Mesenchymal stem cell (in vitro differentiated cells and primary cell): Measurements from ENCODE around the gene RBM19.

ENCODE experiments used
- DNase-seq: peaks from one replicate; pipeline ENCODE4 v3.0.0-alpha.2; 2013
- H2AFZ ChIP-seq: one replicate; pipeline ENCODE4 v1.6.1; 2013; ENCODE audit warnings: low read depth, mild to moderate bottlenecking, control low read depth, inconsistent platforms, low read length, moderate library complexity
- H2AK5ac ChIP-seq: 2 replicates; pipeline ENCODE4 v1.6.1; 2013; ENCODE audit warnings: low read length, moderate library complexity, mild to moderate bottlenecking, inconsistent platforms; ENCODE audit not compliant: severe bottlenecking
- H2BK120ac ChIP-seq: one replicate; pipeline ENCODE4 v1.6.1; 2013; ENCODE audit warnings: low read depth, mild to moderate bottlenecking, inconsistent platforms, low read length, moderate library complexity
- H2BK12ac ChIP-seq, 2 experiments: one replicate each; pipeline ENCODE4 v1.6.1; 2013; ENCODE audit warnings: inconsistent platforms in 2 of 2, low read length in 2 of 2, mild to moderate bottlenecking in 2 of 2, moderate library complexity in 2 of 2, control low read depth in 1 of 2
- H2BK15ac ChIP-seq: one replicate; pipeline ENCODE4 v1.6.1; 2013; ENCODE audit warnings: mild to moderate bottlenecking, low read depth, inconsistent platforms; ENCODE audit not compliant: poor library complexity, severe bottlenecking
- H2BK5ac ChIP-seq: 2 replicates; pipeline ENCODE4 v1.6.1; 2013; ENCODE audit warnings: low read depth, mild to moderate bottlenecking, low read length, control low read depth, inconsistent platforms; ENCODE audit not compliant: poor library complexity, severe bottlenecking
- H3K14ac ChIP-seq, 2 experiments: one replicate each; pipeline ENCODE4 v1.6.1; 2013; ENCODE audit warnings: inconsistent platforms in 2 of 2, low read length in 2 of 2, control low read depth in 1 of 2, mild to moderate bottlenecking in 1 of 2, moderate library complexity in 1 of 2
- H3K18ac ChIP-seq, 2 experiments: one replicate each; pipeline ENCODE4 v1.6.1; 2013; ENCODE audit warnings: inconsistent platforms in 2 of 2, low read length in 2 of 2, control low read depth in 1 of 2, low read depth in 1 of 2, mild to moderate bottlenecking in 1 of 2
- H3K23ac ChIP-seq, 2 experiments: one replicate each; pipeline ENCODE4 v1.6.1; 2013; ENCODE audit warnings: inconsistent platforms in 2 of 2, low read length in 2 of 2, mild to moderate bottlenecking in 2 of 2, moderate library complexity in 2 of 2, control low read depth in 1 of 2
- H3K27ac ChIP-seq: 2 replicates; pipeline ENCODE4 v1.5.1; 2013; ENCODE audit warnings: mild to moderate bottlenecking, moderate library complexity, low read length, control low read depth, inconsistent platforms; ENCODE audit not compliant: poor library complexity, severe bottlenecking
- H3K27me3 ChIP-seq, 2 experiments: 2 replicates each; pipeline versions ENCODE4 v1.6.1 to v1.7.0; 2013; ENCODE audit warnings: low read length in 2 of 2, mild to moderate bottlenecking in 2 of 2, moderate library complexity in 2 of 2, control low read depth in 1 of 2, inconsistent platforms in 1 of 2; ENCODE audit not compliant: control insufficient read depth in 1 of 2, insufficient read depth in 1 of 2
- H3K36me3 ChIP-seq, 2 experiments: 2 replicates each; pipeline versions ENCODE4 v1.6.1 to v1.7.0; 2013; ENCODE audit warnings: low read length in 2 of 2, control low read depth in 1 of 2, inconsistent platforms in 1 of 2, low read depth in 1 of 2, mild to moderate bottlenecking in 1 of 2; ENCODE audit not compliant: insufficient read depth in 2 of 2, control insufficient read depth in 1 of 2
- H3K4ac ChIP-seq, 2 experiments: one replicate each; pipeline ENCODE4 v1.6.1; 2013; ENCODE audit warnings: inconsistent platforms in 2 of 2, low read length in 2 of 2, mild to moderate bottlenecking in 2 of 2, moderate library complexity in 2 of 2, control low read depth in 1 of 2, low read depth in 1 of 2
- H3K4me1 ChIP-seq: 2 replicates; pipeline ENCODE4 v1.6.1; 2013; ENCODE audit warnings: low read depth, low read length, control low read depth; ENCODE audit not compliant: control insufficient read depth, insufficient read depth
- H3K4me2 ChIP-seq: 2 replicates; pipeline ENCODE4 v1.6.1; 2013; ENCODE audit warnings: low read length, mild to moderate bottlenecking, inconsistent platforms; ENCODE audit not compliant: poor library complexity, severe bottlenecking
- H3K4me3 ChIP-seq, 2 experiments: 2 replicates each; pipeline versions ENCODE4 v1.5.1 to v1.7.0; 2013; ENCODE audit warnings: low read length in 2 of 2, mild to moderate bottlenecking in 2 of 2, control low read depth in 1 of 2, low read depth in 1 of 2; ENCODE audit not compliant: insufficient read depth in 1 of 2
- H3K79me1 ChIP-seq: replicated peaks from 2 replicates; pipeline ENCODE4 v1.6.1; 2013; ENCODE audit warnings: mild to moderate bottlenecking, control low read depth, low read length, inconsistent platforms; ENCODE audit not compliant: poor library complexity, severe bottlenecking
- H3K9ac ChIP-seq: 2 replicates; pipeline ENCODE4 v1.7.0; 2013; ENCODE audit warnings: mild to moderate bottlenecking, low read length, moderate library complexity
- H3K9me3 ChIP-seq: 2 replicates; pipeline ENCODE4 v1.7.0; 2013; ENCODE audit warnings: mild to moderate bottlenecking, low read length; ENCODE audit not compliant: control insufficient read depth
- H4K8ac ChIP-seq: one replicate; pipeline ENCODE4 v1.6.1; 2013; ENCODE audit warnings: inconsistent platforms, mild to moderate bottlenecking, low read length, moderate library complexity
- H4K91ac ChIP-seq: one replicate; pipeline ENCODE4 v1.6.1; 2013; ENCODE audit warnings: mild to moderate bottlenecking, low read length, inconsistent platforms
- WGBS: methylation state at CpG from one replicate; pipeline ENCODE4 v1.1.7; 2013; ENCODE audit warnings: mixed read lengths; 5-methylcytosine and 5-hydroxymethylcytosine counted together

RBM19 gene

GRCh38 chr12:113852264-113852663 is 113.9 kb downstream of the RBM19 start:
- Histone ChIP-seq H4K91ac (peak overlapping the region; percentile 2), H3K4me3 (no peak overlapping the region), H2AFZ (no peak overlapping the region), H3K4ac (no peak overlapping the region), H3K14ac (peak overlapping the region in 1 of 2 experiments; percentile 38), H2BK15ac (no peak overlapping the region), H3K79me1 (no peaks in the 10 kb centered on the region), H3K9ac (no peak overlapping the region), H3K36me3 (peaks cover 18 to 54% of the 10 kb centered on the region in 2 experiments), H4K8ac (no peak overlapping the region), H2BK12ac (no peak overlapping the region), H3K27me3 (no peaks in the 10 kb centered on the region), H3K4me2 (no peak overlapping the region), H2BK5ac (no peak overlapping the region), H3K23ac (no peak overlapping the region), H2AK5ac (no peak overlapping the region), H2BK120ac (no peak overlapping the region), H3K4me1 (peaks cover 9% of the 10 kb centered on the region), H3K9me3 (no peaks in the 10 kb centered on the region), H3K18ac (no peak overlapping the region), H3K27ac (no peak overlapping the region)
- DNase-seq, result no peak
- 93% methylated on average over 5 of the region's 5 CpGs for WGBS

- no peak overlapping the region for H3K4ac ChIP-seq
- 93% methylated on average over 8 of the region's 8 CpGs for WGBS
- no peak overlapping the region for H4K8ac ChIP-seq
- H3K9me3 ChIP-seq, result no peaks in the 10 kb centered on the region
- H3K23ac ChIP-seq, result no peak overlapping the region
- no peak overlapping the region for H2AK5ac ChIP-seq
- no peak overlapping the region for H2BK120ac ChIP-seq
- H3K79me1 ChIP-seq, result no peaks in the 10 kb centered on the region
- no peak overlapping the region for H3K18ac ChIP-seq
- no peak overlapping the region for H2BK12ac ChIP-seq
- peaks cover 9% of the 10 kb centered on the region for H3K4me1 ChIP-seq
- H2AFZ ChIP-seq, result no peak overlapping the region
- H3K36me3 ChIP-seq, result peaks cover 11 to 43% of the 10 kb centered on the region in 2 experiments
- H2BK15ac ChIP-seq, result no peak overlapping the region
- H3K14ac ChIP-seq, result peak overlapping the region in 1 of 2 experiments; percentile 37
- no peak overlapping the region for H3K4me3 ChIP-seq
- DNase-seq, result peak; percentile 43
- H4K91ac ChIP-seq, result no peak overlapping the region
- H3K9ac ChIP-seq, result peak overlapping the region; percentile 34
- H2BK5ac ChIP-seq, result no peak overlapping the region
- no peaks in the 10 kb centered on the region for H3K27me3 ChIP-seq
- no peak overlapping the region for H3K27ac ChIP-seq
- no peak overlapping the region for H3K4me2 ChIP-seq
Observed at GRCh38 chr12:113850309-113851056, 115.6 kb downstream of the RBM19 start.

- Histone ChIP-seq H3K27me3 (no peaks in the 10 kb centered on the region), H2BK15ac (no peak overlapping the region), H2BK12ac (no peak overlapping the region), H3K4ac (no peak overlapping the region), H2AK5ac (no peak overlapping the region), H3K14ac (no peak overlapping the region), H3K27ac (no peak overlapping the region), H3K9ac (no peak overlapping the region), H2BK5ac (no peak overlapping the region), H4K8ac (no peak overlapping the region), H3K4me3 (no peak overlapping the region), H3K79me1 (no peaks in the 10 kb centered on the region), H3K18ac (no peak overlapping the region), H3K4me1 (peaks cover 25% of the 10 kb centered on the region), H3K23ac (no peak overlapping the region), H4K91ac (no peak overlapping the region), H3K9me3 (no peaks in the 10 kb centered on the region), H3K4me2 (no peak overlapping the region), H2AFZ (no peak overlapping the region), H3K36me3 (peaks cover 19 to 45% of the 10 kb centered on the region in 2 experiments), H2BK120ac (no peak overlapping the region)
- DNase-seq, result no peak
- WGBS, result 79% methylated on average over 2 of the region's 3 CpGs
Observed at GRCh38 chr12:113847856-113848255, 118.3 kb downstream of the RBM19 start.

GRCh38 chr12:113846883-113847755 is 119.0 kb downstream of the RBM19 start:
- H2AFZ ChIP-seq, result no peak overlapping the region
- WGBS, result 90% methylated on average over 16 of the region's 18 CpGs

More at GRCh38 chr12:113846883-113847755, 119.0 kb downstream of the RBM19 start:
- Histone ChIP-seq H3K4me1 (peaks cover 23% of the 10 kb centered on the region), H3K79me1 (no peaks in the 10 kb centered on the region), H3K18ac (no peak overlapping the region), H2AK5ac (no peak overlapping the region), H2BK5ac (no peak overlapping the region), H3K4me2 (no peak overlapping the region), H3K23ac (no peak overlapping the region), H3K9ac (no peak overlapping the region), H3K14ac (no peak overlapping the region), H3K4me3 (no peak overlapping the region), H3K4ac (no peak overlapping the region), H2BK120ac (no peak overlapping the region), H4K91ac (no peak overlapping the region), H2BK15ac (no peak overlapping the region), H3K9me3 (no peaks in the 10 kb centered on the region), H2BK12ac (no peak overlapping the region), H3K36me3 (peaks cover 23 to 47% of the 10 kb centered on the region in 2 experiments), H4K8ac (no peak overlapping the region), H3K27me3 (no peaks in the 10 kb centered on the region), H3K27ac (no peak overlapping the region)
- DNase-seq, result peak; percentile 47
